ENCODE measurements around the gene BTBD1.

BTBD1 gene

GRCh38 chr15:83057696-83058376 lies 9.2 kb downstream of the BTBD1 start:
- in situ Hi-C loops (cut with MboI; ENCODE audit: low sequenced_read_pairs, unreplicated experiment): no loop called here
- TF ChIP-seq, protein P1, sequence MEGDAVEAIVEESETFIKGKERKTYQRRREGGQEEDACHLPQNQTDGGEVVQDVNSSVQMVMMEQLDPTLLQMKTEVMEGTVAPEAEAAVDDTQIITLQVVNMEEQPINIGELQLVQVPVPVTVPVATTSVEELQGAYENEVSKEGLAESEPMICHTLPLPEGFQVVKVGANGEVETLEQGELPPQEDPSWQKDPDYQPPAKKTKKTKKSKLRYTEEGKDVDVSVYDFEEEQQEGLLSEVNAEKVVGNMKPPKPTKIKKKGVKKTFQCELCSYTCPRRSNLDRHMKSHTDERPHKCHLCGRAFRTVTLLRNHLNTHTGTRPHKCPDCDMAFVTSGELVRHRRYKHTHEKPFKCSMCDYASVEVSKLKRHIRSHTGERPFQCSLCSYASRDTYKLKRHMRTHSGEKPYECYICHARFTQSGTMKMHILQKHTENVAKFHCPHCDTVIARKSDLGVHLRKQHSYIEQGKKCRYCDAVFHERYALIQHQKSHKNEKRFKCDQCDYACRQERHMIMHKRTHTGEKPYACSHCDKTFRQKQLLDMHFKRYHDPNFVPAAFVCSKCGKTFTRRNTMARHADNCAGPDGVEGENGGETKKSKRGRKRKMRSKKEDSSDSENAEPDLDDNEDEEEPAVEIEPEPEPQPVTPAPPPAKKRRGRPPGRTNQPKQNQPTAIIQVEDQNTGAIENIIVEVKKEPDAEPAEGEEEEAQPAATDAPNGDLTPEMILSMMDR (IDR thresholded peaks at IDR 0.05; ENCODE audit: borderline replicate concordance, control extremely low read depth, extremely low read depth, insufficient read depth, missing control alignments): no peak
- no peak for DNase-seq (ENCODE audit: low spot score)

DNA sequence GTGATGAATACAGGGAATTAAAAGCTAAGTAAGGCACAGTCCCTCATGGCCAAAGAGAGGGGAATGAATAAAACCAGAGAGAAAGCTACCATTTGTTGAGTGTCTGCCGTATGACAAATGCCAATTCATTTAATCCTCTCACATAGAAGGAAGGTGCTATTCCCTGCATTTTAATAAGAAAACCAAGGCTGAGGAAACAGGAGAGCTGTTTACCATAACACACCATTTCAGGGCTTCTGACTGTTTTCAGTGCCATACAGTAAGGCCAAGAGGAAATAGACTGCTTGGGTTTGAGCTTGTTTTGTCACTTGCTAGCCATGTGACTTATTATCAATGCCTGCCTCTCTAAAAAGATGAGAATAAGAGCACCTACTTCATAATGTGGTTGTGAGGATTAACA lies 10.1 kb downstream of the BTBD1 start:
- TF ChIP-seq, protein P1 (IDR thresholded peaks at IDR 0.05; ENCODE audit: borderline replicate concordance, control extremely low read depth, extremely low read depth, insufficient read depth, missing control alignments): no peak
- in situ Hi-C loops (cut with MboI; ENCODE audit: low sequenced_read_pairs, unreplicated experiment): no loop called here
- DNase-seq (ENCODE audit: low spot score): no peak

GRCh38 chr15:83053151-83053550 lies 13.9 kb downstream of the BTBD1 start:
- DNase-seq (ENCODE audit: low spot score): no peak
- TF ChIP-seq, protein P1 (IDR thresholded peaks at IDR 0.05; ENCODE audit: borderline replicate concordance, control extremely low read depth, extremely low read depth, insufficient read depth, missing control alignments): no peak
- in situ Hi-C loops (cut with MboI; ENCODE audit: low sequenced_read_pairs, unreplicated experiment): no loop called here

DNA sequence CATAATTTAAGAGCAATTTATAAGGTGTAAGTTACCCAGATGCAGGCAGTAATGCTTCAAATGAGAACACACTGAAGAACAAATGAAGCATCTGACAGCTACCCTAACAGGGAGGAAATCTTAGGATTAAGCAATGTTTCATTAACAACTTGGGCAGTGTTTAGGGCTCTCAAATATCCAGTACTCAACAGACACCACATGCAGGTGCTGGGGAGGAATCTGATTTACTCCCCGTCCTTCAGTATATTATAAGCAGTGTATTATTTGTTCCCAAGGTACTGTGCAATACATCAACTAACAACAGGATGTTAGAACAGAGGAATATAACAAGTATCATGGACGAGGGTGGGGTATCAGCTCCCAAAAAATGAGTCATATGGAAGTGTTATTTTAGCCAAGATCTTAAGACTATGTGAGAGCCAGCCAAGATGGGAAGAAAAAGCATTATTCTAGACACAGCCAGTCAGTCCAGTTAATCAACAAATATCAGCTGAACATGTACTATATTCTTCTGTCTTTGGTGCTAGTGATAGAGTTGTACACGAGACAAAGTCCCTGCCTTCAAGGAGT lies 20.4 kb downstream of the BTBD1 start:
- in situ Hi-C loops (cut with MboI; ENCODE audit: low sequenced_read_pairs, unreplicated experiment): no loop called here
- no peak for DNase-seq (ENCODE audit: low spot score)
- TF ChIP-seq, protein P1 (IDR thresholded peaks at IDR 0.05; ENCODE audit: borderline replicate concordance, control extremely low read depth, extremely low read depth, insufficient read depth, missing control alignments): no peak

- in situ Hi-C loops (cut with MboI; ENCODE audit: low sequenced_read_pairs, unreplicated experiment): no loop called here
- DNase-seq (ENCODE audit: low spot score): no peak
- TF ChIP-seq, protein P1 (IDR thresholded peaks at IDR 0.05; ENCODE audit: borderline replicate concordance, control extremely low read depth, extremely low read depth, insufficient read depth, missing control alignments): no peak
These were observed 22.9 kb downstream of the BTBD1 start for GRCh38 chr15:83044156-83044555.

- DNase-seq (ENCODE audit: low spot score): no peak
- TF ChIP-seq, protein P1 (IDR thresholded peaks at IDR 0.05; ENCODE audit: borderline replicate concordance, control extremely low read depth, extremely low read depth, insufficient read depth, missing control alignments): no peak
- in situ Hi-C loops (cut with MboI; ENCODE audit: low sequenced_read_pairs, unreplicated experiment): no loop called here
These were observed 27.8 kb downstream of the BTBD1 start for GRCh38 chr15:83039206-83039605.

Data from GM13976 (cell line).